Stimulated activated CD8-positive, alpha-beta memory T cell treated with anti-CD3 and anti-CD28 coated beads, Interleukin-12 subunit alpha, Interleukin-12 subunit beta, amount 100 ng/mL, for 24 hours (primary cell): Measurements from ENCODE around the gene YTHDF1.

Source experiments
- DNase-seq: peaks from one replicate; pipeline ENCODE4 v3.0.0-alpha.2; 2020; ENCODE audit errors: extremely low read depth

Gene YTHDF1

GRCh38 chr20:63208346-63208909, 7.5 kb downstream of the YTHDF1 start:
- DNase-seq = no peak

- no peak for DNase-seq
Observed at GRCh38 chr20:63206878-63207277, 9.1 kb downstream of the YTHDF1 start.

- no peak for DNase-seq
Observed at GRCh38 chr20:63205896-63206295, 10.0 kb downstream of the YTHDF1 start.

GRCh38 chr20:63204362-63204761, 11.6 kb downstream of the YTHDF1 start:
- DNase-seq = no peak

GRCh38 chr20:63202811-63203526, 13.0 kb downstream of the YTHDF1 start:
- DNase-seq = no peak

- no peak for DNase-seq
Observed at GRCh38 chr20:63202021-63202420, 13.9 kb downstream of the YTHDF1 start.

GRCh38 chr20:63198606-63199005, 17.3 kb downstream of the YTHDF1 start:
- DNase-seq = no peak

GRCh38 chr20:63196768-63197470, 19.0 kb downstream of the YTHDF1 start:
- DNase-seq = no peak

GRCh38 chr20:63194797-63195173, 21.1 kb downstream of the YTHDF1 start:
- DNase-seq = no peak

- DNase-seq = no peak
Observed at GRCh38 chr20:63194007-63194796, 21.7 kb downstream of the YTHDF1 start.

GRCh38 chr20:63192721-63193120, 23.2 kb downstream of the YTHDF1 start:
- no peak for DNase-seq

- no peak for DNase-seq
Observed at GRCh38 chr20:63191400-63191799, 24.5 kb downstream of the YTHDF1 start.

GRCh38 chr20:63190828-63191227, 25.1 kb downstream of the YTHDF1 start:
- no peak for DNase-seq

- DNase-seq = no peak
Observed at GRCh38 chr20:63189846-63190559, 25.9 kb downstream of the YTHDF1 start.

- no peak for DNase-seq
Observed at GRCh38 chr20:63189322-63189642, 26.6 kb downstream of the YTHDF1 start.

GRCh38 chr20:63188641-63189321, 27.1 kb downstream of the YTHDF1 start:
- no peak for DNase-seq

- no peak for DNase-seq
Observed at GRCh38 chr20:63188159-63188442, 27.8 kb downstream of the YTHDF1 start.

- DNase-seq = no peak
Observed at GRCh38 chr20:63187338-63188158, 28.4 kb downstream of the YTHDF1 start.

- no peak for DNase-seq
Observed at GRCh38 chr20:63186528-63187316, 29.2 kb downstream of the YTHDF1 start.

- DNase-seq = no peak
Observed at GRCh38 chr20:63186084-63186483, 29.8 kb downstream of the YTHDF1 start.
